Spleen (tissue), 11 donors: ENCODE measurements around the gene NCK2. TPM values are rescaled to one million over a fixed set of nuclear protein-coding genes. Genes with fewer than 3 reads are reported as not detected.

Experiments used
- DNase-seq: peaks from one replicate; pipeline ENCODE4 v3.0.0-alpha.2; 2020
- H3K27ac ChIP-seq, 8 donors: fragments of 200-600 bp; sonication (generic) in 7 of 8; 1 replicate in 4 of 8; 2 replicates in 4 of 8; pipeline versions ENCODE4 v1.5.0 to v1.8.0; 2016 to 2021; ENCODE audit warnings: inconsistent platforms in 4 of 8, mild to moderate bottlenecking in 4 of 8, moderate library complexity in 1 of 8
- H3K27me3 ChIP-seq, 7 donors: fragments of 200-600 bp; sonication (generic) in 6 of 7; replicated peaks in 1 of 7; 1 replicate in 4 of 7; 2 replicates in 3 of 7; pipeline versions ENCODE4 v1.5.0 to v1.8.0; 2016 to 2021; ENCODE audit warnings: inconsistent platforms in 3 of 7, mild to moderate bottlenecking in 1 of 7
- H3K36me3 ChIP-seq, 6 donors: fragments of 200-600 bp; sonication (generic) in 5 of 6; 1 replicate in 4 of 6; 2 replicates in 2 of 6; pipeline versions ENCODE4 v1.5.0 to v1.8.0; 2016 to 2021; ENCODE audit warnings: inconsistent platforms in 2 of 6
- H3K4me1 ChIP-seq, 6 donors: fragments of 200-600 bp; sonication (generic) in 5 of 6; 1 replicate in 3 of 6; 2 replicates in 3 of 6; pipeline versions ENCODE4 v1.5.0 to v1.8.0; 2016 to 2021; ENCODE audit warnings: inconsistent platforms in 3 of 6
- H3K4me3 ChIP-seq, 8 donors: fragments of 200-600 bp; sonication (generic) in 7 of 8; 1 replicate in 4 of 8; 2 replicates in 4 of 8; pipeline versions ENCODE4 v1.5.0 to v1.8.0; 2016 to 2021; ENCODE audit warnings: inconsistent platforms in 4 of 8, mild to moderate bottlenecking in 4 of 8, moderate library complexity in 2 of 8
- H3K9me3 ChIP-seq, 8 donors: fragments of 200-600 bp; sonication (generic) in 7 of 8; 1 replicate in 4 of 8; 2 replicates in 4 of 8; pipeline versions ENCODE4 v1.5.0 to v1.8.0; 2016 to 2021; ENCODE audit warnings: inconsistent platforms in 4 of 8
- POLR2A ChIP-seq, 3 donors: fragments of 450-650 bp; IDR thresholded peaks; one replicate each; pipeline ENCODE4 v1.5.1; 2017; ENCODE audit warnings: antibody characterized with exemption in 3 of 3, mild to moderate bottlenecking in 1 of 3
- POLR2AphosphoS5 ChIP-seq, 3 donors: sonication (generic); formaldehyde crosslinking; IDR thresholded peaks; one replicate each; pipeline ENCODE4 v1.5.1; 2017; ENCODE audit warnings: antibody characterized with exemption in 3 of 3
- WGBS, 5 donors: extraction: QIAGEN DNeasy Blood & Tissue Kit in 3 of 5; methylation state at CpG; one replicate each; pipeline versions ENCODE4 v1.1.5 to v1.1.7; 2013 to 2018; 5-methylcytosine and 5-hydroxymethylcytosine counted together
- intact Hi-C: fragments of 100-400 bp; cut with DNase I; formaldehyde crosslinking; loops from one replicate; pipeline ENCODE4 v1.15.0; 2023; ENCODE audit warnings: low total_unique reads
- polyA plus RNA-seq, 3 donors: library from polyadenylated mRNA; stranded (reverse); fragments of 200-250 nt; gene quantifications; one replicate each; pipeline ENCODE4 v1.2.1, GENCODE V29; 2013
- total RNA-seq, 7 donors: library from RNA; depleted of rRNA in 3 of 7; stranded (reverse); fragments of >200 nt in 3 of 7; fragmentation: NEBNext Ultra II Directional in 4 of 7; extraction: Animal tissue kit (Norgen Biotek cat#: 25700) in 4 of 7; gene quantifications; one replicate each; pipeline versions ENCODE4 v1.1.0 to v1.2.1, GENCODE V29; 2016 to 2021
- TF ChIP-seq, protein P1 (sequence below), 11 experiments: fragments of 200-600 bp in 7 of 11; fragments of 450-650 bp in 4 of 11; sonication (generic) in 4 of 11; IDR thresholded peaks in 8 of 11; conservative IDR thresholded peaks in 3 of 11; 1 replicate in 7 of 11; 2 replicates in 4 of 11; pipeline versions ENCODE4 v1.4.0 to v1.8.0; 2016 to 2021; ENCODE audit warnings: antibody characterized with exemption in 11 of 11, inconsistent platforms in 4 of 11, mild to moderate bottlenecking in 1 of 11
- donor health status: healthy with polysubstance abuse.
- donor health status: DM: no; HTN: no; CAD: no; lungs with moderate emphysema.
- donor health status: DM: no; HTN: no; CAD: no.
- donor health status: Bipolar disorder and iron deficiency.
- donor health status: healthy.
- donor health status: DM: no; HTN: no; CAD: no.
- donor health status: DM: yes; HTN: yes; CAD: no.

NCK2 gene
- total and polyA plus RNA-seq, 10 donors = 21.5 to 106 (median 62.6) TPM

DNA sequence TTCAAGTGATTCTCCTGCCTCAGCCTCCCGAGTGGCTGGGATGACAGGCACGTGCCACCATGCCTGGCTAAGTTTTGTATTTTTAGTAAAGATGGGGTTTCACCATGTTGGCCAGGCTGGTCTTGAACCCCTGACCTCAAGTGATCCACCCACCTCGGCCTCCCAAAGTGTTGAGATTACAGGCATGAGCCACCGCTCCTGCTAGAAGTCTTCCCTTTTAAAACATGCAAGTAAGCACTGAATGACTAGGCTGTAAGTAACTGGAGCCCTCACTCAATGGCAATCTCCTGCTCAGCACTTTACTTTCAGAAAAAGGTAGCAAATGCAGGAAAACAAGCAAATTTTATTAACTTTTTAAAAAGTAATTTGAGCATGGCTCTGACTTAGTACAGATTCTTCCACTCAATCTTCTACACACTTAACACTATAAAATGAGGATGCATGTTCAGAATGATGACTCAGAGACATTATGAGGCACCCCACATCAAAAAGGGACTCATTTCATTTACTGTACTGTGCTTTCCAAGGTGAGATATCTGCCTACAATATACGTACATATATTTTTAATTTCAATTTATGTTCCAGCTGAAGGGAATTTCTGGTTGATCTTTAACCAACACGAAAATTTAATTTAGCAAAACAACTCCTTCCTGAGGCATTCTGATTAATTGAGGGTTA lies 6.6 kb upstream of the NCK2 start:
- Histone ChIP-seq H3K36me3 (no peaks in the 10 kb centered on the region), H3K4me3 (no peak overlapping the region), H3K9me3 (no peaks in the 10 kb centered on the region), H3K4me1 (peaks cover 8 to 68% (median 27%) of the 10 kb centered on the region in 6 donors), H3K27ac (peak overlapping the region; percentile 30 to 97 (median 71)), H3K27me3 (no peaks in the 10 kb centered on the region)
- intact Hi-C loops = no loop called here
- TF ChIP-seq POLR2A (IDR thresholded peaks at IDR 0.05) = no peak
- TF ChIP-seq, protein P1, sequence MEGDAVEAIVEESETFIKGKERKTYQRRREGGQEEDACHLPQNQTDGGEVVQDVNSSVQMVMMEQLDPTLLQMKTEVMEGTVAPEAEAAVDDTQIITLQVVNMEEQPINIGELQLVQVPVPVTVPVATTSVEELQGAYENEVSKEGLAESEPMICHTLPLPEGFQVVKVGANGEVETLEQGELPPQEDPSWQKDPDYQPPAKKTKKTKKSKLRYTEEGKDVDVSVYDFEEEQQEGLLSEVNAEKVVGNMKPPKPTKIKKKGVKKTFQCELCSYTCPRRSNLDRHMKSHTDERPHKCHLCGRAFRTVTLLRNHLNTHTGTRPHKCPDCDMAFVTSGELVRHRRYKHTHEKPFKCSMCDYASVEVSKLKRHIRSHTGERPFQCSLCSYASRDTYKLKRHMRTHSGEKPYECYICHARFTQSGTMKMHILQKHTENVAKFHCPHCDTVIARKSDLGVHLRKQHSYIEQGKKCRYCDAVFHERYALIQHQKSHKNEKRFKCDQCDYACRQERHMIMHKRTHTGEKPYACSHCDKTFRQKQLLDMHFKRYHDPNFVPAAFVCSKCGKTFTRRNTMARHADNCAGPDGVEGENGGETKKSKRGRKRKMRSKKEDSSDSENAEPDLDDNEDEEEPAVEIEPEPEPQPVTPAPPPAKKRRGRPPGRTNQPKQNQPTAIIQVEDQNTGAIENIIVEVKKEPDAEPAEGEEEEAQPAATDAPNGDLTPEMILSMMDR (IDR thresholded peaks at IDR 0.05 in 8 of 11, conservative IDR thresholded peaks at IDR 0.05 in 3 of 11) = no peak
- no peak for TF ChIP-seq POLR2AphosphoS5 (IDR thresholded peaks at IDR 0.05)
- whole genome bisulfite sequencing, 5 donors = 77 to 84% (median 80%) methylated on average over 6 of the region's 6 CpGs
- no peak for DNase-seq

DNA sequence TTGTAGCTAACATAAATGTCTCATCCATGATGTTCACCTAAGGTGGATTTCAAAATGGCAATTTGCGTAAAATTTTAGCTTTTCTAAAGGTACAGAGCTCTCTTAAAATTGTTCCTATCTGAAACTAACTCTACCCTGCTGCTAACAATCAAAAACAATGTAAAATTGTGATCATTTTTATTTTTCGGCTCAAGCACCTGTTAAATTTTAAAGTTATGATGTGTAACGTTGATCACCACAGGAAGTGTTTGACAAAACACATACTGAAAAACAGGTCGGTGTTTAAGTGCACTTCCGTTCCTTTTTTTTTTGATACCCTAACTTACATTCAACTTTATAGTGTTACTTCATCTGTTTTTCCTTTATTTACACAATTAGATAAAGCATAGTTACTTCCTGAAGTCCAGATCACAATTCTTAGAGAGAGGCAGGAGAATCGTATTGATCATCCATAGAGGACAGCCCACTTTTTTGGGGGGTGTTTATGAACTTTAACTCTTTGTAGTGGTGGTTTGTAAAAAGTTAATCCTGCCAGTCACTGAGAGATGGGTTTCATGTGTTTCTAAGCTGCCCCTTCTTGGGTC lies 6.0 kb upstream of the NCK2 start:
- Histone ChIP-seq H3K27ac (peak overlapping the region; percentile 30 to 97 (median 71)), H3K36me3 (no peaks in the 10 kb centered on the region), H3K4me3 (no peak overlapping the region), H3K4me1 (peaks cover 9 to 68% (median 30%) of the 10 kb centered on the region in 6 donors), H3K9me3 (no peaks in the 10 kb centered on the region), H3K27me3 (no peaks in the 10 kb centered on the region)
- no peak for DNase-seq
- whole genome bisulfite sequencing, 5 donors = 24 to 37% (median 28%) methylated on average over 6 of the region's 6 CpGs
- TF ChIP-seq, protein P1 (IDR thresholded peaks at IDR 0.05 in 8 of 11, conservative IDR thresholded peaks at IDR 0.05 in 3 of 11) = no peak
- no peak for TF ChIP-seq POLR2A (IDR thresholded peaks at IDR 0.05)
- no peak for TF ChIP-seq POLR2AphosphoS5 (IDR thresholded peaks at IDR 0.05)
- intact Hi-C loops = no loop called here

- Histone ChIP-seq H3K4me1 (peaks cover 15 to 72% (median 35%) of the 10 kb centered on the region in 6 donors), H3K27me3 (no peaks in the 10 kb centered on the region), H3K9me3 (no peaks in the 10 kb centered on the region), H3K36me3 (no peaks in the 10 kb centered on the region), H3K27ac (peak overlapping the region; percentile 30 to 97 (median 71)), H3K4me3 (no peak overlapping the region)
- no peak for TF ChIP-seq POLR2AphosphoS5 (IDR thresholded peaks at IDR 0.05)
- TF ChIP-seq, protein P1 (IDR thresholded peaks at IDR 0.05 in 8 of 11, conservative IDR thresholded peaks at IDR 0.05 in 3 of 11) = no peak
- TF ChIP-seq POLR2A (IDR thresholded peaks at IDR 0.05) = no peak
- intact Hi-C loops = no loop called here
- 70 to 88% (median 77%) methylated on average over 8 of the region's 8 CpGs for WGBS, 5 donors
- no peak for DNase-seq
These were observed 5.3 kb upstream of the NCK2 start for GRCh38 chr2:105739426-105739825.

DNA sequence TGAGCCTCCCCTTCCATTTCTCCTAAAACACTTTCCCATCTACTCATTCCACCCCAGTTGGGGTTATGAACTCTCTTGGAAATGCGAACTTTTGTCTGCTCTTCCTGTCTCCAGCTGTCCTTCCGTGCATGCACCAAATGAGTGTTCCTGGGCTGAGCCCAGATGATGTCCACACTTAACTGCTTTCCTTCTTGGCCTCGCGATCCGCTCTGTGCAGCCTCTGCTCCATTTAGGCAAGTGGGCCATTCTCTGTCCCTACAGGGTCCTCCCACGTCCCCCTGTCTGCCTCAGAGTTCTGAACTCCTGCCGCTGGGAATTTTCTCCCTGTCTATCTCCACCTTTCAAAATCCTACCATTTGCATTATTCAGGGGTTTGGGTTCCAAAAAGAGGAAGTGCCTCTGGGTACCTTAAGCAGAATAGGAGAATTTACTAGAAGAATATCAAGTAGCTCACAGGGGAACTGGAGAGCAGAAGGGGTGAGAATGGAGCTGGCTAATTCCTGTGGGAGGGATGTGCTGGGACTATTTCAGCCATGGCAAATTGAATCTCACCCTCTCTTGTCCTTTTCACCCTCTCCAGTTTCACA lies 4.7 kb upstream of the NCK2 start:
- intact Hi-C loops = no loop called here

More for the DNA sequence above, 4.7 kb upstream of the NCK2 start:
- TF ChIP-seq POLR2AphosphoS5 (IDR thresholded peaks at IDR 0.05) = peak in 1 of 3 donors; percentile 37
- no peak for TF ChIP-seq POLR2A (IDR thresholded peaks at IDR 0.05)
- H3K27me3 ChIP-seq = no peaks in the 10 kb centered on the region
- H3K27ac ChIP-seq = peak overlapping the region; percentile 30 to 97 (median 71)
- 74 to 89% (median 79%) methylated on average over 7 of the region's 7 CpGs for WGBS, 5 donors
- no peaks in the 10 kb centered on the region for H3K9me3 ChIP-seq
- peaks cover 15 to 66% (median 35%) of the 10 kb centered on the region in 6 donors for H3K4me1 ChIP-seq
- no peak for DNase-seq
- no peak overlapping the region for H3K4me3 ChIP-seq
- no peaks in the 10 kb centered on the region for H3K36me3 ChIP-seq
